ENCODE results near the gene WNT3A.

WNT3A gene

DNA sequence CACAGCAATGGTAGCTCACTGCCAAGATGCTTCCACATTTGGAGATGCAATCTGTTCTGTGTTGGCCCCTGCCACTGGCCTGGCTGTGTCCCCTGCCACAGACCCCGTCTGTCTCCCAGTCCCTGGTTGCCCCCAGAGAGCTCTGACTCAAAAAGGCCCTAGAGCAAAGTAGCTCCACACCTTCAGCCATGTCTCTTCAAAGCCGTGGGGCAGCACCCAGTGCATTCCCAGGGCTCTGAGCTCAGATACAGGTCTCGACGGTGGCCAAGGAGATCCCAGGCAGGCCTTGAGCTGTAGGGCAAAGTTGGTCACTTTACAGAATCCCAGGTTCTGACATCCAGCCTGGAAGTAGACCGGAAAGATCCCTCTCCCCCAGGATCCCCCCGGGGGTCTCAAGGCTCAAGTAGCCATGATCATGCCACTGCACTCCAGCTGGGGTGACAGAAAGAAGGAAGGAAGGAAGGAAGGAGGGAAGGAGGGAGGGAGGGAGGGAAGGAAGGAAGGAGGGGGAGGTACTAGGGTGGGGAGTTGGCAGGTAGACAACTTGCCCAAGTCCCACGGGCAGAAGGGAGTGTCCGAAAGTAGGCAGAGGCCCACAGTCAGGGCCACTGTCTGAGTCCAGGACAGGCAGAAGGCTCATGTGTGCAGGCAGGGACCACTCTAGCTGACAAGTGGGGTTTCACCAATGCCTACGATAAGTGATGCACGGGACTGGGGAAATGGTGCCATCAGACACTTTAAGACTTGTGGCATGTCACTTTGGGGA is 71.0 kb downstream of the WNT3A start:
- Histone ChIP-seq H3K27me3 (replicated peaks; ENCODE audit: insufficient read depth, low read length) (no peaks in the 10 kb centered on the region), H3K9ac (ENCODE audit: low read length) (no peak overlapping the region), H3K79me2 (ENCODE audit: low read length) (peaks cover 35% of the 10 kb centered on the region), H3K4me3 (ENCODE audit: low read length) (no peak overlapping the region), H3K9me3 (replicated peaks; ENCODE audit: insufficient read depth, low read length) (no peaks in the 10 kb centered on the region), H3K4me2 (ENCODE audit: low read depth, low read length) (no peak overlapping the region), H3K27ac (ENCODE audit: low read length) (no peak overlapping the region), H3K9me2 (replicated peaks; ENCODE audit: insufficient read depth, low read length) (no peaks in the 10 kb centered on the region), H3F3A (ENCODE audit: insufficient read depth, low read length) (no peaks in the 10 kb centered on the region; the same call in 1 of the 2 replicates), H2AFZ (ENCODE audit: low read length) (no peak overlapping the region), H3K4me1 (ENCODE audit: low read length) (peaks cover 5% of the 10 kb centered on the region), H3K36me3 (replicated peaks; ENCODE audit: insufficient read depth, low read length) (no peaks in the 10 kb centered on the region), H4K20me1 (ENCODE audit: insufficient read depth, low read length) (0 out of 2 replicates have a peak, but pooled peaks cover 3% of the 10 kb centered on the region)
- TF ChIP-seq, protein P1, sequence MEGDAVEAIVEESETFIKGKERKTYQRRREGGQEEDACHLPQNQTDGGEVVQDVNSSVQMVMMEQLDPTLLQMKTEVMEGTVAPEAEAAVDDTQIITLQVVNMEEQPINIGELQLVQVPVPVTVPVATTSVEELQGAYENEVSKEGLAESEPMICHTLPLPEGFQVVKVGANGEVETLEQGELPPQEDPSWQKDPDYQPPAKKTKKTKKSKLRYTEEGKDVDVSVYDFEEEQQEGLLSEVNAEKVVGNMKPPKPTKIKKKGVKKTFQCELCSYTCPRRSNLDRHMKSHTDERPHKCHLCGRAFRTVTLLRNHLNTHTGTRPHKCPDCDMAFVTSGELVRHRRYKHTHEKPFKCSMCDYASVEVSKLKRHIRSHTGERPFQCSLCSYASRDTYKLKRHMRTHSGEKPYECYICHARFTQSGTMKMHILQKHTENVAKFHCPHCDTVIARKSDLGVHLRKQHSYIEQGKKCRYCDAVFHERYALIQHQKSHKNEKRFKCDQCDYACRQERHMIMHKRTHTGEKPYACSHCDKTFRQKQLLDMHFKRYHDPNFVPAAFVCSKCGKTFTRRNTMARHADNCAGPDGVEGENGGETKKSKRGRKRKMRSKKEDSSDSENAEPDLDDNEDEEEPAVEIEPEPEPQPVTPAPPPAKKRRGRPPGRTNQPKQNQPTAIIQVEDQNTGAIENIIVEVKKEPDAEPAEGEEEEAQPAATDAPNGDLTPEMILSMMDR (IDR thresholded peaks at IDR 0.05; ENCODE audit: low read length) = no peak
- no peak for TF ChIP-seq EZH2phosphoT487 (IDR thresholded peaks at IDR 0.05; ENCODE audit: low read length)
- DNase-seq = no peak

DNA sequence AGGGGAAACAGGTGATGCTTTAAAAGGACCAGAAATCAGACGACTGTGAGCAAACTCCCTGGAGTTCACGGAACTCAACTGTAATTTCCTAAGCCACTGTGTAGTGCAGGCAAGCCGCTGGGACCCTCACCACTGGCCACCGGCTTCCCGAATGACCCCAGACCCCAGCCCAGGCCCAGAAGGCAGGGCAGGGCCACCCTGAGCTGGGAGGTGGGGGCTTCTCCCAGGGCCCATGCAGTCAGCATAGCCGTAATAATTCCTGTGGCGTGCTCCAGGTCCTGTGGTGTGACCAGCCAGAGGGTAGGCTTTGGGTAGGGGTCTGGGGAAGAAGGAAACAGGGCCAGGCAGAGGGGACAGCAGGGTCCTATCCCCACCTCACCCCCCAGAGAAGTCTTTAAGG is 72.2 kb downstream of the WNT3A start:
- H3K79me2 ChIP-seq (ENCODE audit: low read length) = peaks cover 48% of the 10 kb centered on the region
- no peak overlapping the region for H3K4me2 ChIP-seq (ENCODE audit: low read depth, low read length)
- H3K4me3 ChIP-seq (ENCODE audit: low read length) = no peak overlapping the region
- H2AFZ ChIP-seq (ENCODE audit: low read length) = no peak overlapping the region
- H3F3A ChIP-seq (ENCODE audit: insufficient read depth, low read length) = peaks cover 11% of the 10 kb centered on the region
- no peak overlapping the region for H3K27ac ChIP-seq (ENCODE audit: low read length)
- H3K9me3 ChIP-seq (replicated peaks; ENCODE audit: insufficient read depth, low read length) = no peaks in the 10 kb centered on the region
- TF ChIP-seq EZH2 (optimal IDR thresholded peaks at IDR 0.05; ENCODE audit: low read depth, low read length) (no peak), EZH2phosphoT487 (IDR thresholded peaks at IDR 0.05; ENCODE audit: low read length) (no peak)
- TF ChIP-seq, protein P1 (IDR thresholded peaks at IDR 0.05; ENCODE audit: low read length) = no peak
- no peaks in the 10 kb centered on the region for H3K9me2 ChIP-seq (replicated peaks; ENCODE audit: insufficient read depth, low read length)
- DNase-seq = no peak
- H3K9ac ChIP-seq (ENCODE audit: low read length) = no peak overlapping the region
- peaks cover 1% of the 10 kb centered on the region for H4K20me1 ChIP-seq (ENCODE audit: insufficient read depth, low read length)
- no peaks in the 10 kb centered on the region for H3K27me3 ChIP-seq (replicated peaks; ENCODE audit: insufficient read depth, low read length)
- H3K36me3 ChIP-seq (replicated peaks; ENCODE audit: insufficient read depth, low read length) = no peaks in the 10 kb centered on the region
- peaks cover 5% of the 10 kb centered on the region for H3K4me1 ChIP-seq (ENCODE audit: low read length)

DNA sequence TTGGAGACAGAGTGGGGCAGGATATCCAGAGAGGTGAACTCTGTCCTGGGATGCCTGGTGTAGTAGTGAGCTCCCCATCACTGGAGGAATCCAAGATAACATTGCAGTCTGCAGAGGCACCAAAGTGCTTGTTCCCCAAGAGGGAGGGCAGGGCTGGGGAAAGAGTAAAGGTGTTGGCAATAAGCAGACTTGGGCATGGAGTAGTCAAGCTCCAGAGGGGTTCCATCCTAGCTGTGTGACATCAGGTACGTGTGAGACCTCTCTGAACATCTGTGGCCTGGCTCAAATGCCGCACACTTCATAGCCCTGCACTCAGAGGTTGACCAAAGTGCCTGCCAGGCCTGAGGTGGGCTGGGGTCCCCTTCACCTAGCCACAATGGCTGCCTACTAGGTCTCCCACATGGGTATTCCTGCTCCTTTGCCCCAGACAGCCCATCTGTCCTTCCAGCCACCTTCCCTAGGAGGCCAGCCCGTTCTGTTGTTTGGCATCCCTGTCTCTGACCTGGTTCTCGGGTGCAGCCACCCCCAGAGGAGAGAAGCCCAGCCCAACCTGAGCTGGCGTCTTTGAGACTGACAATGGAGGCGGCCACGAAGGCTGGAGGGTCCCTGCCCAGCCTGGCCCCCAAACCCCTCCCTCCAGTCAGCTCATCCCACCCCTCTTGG is 72.9 kb downstream of the WNT3A start:
- no peak for DNase-seq
- Histone ChIP-seq H3K4me2 (ENCODE audit: low read depth, low read length) (no peak overlapping the region), H3K9me2 (replicated peaks; ENCODE audit: insufficient read depth, low read length) (no peaks in the 10 kb centered on the region), H3K79me2 (ENCODE audit: low read length) (peaks cover 55% of the 10 kb centered on the region), H3K9me3 (replicated peaks; ENCODE audit: insufficient read depth, low read length) (no peaks in the 10 kb centered on the region), H3F3A (ENCODE audit: insufficient read depth, low read length) (peaks cover 18% of the 10 kb centered on the region), H3K4me1 (ENCODE audit: low read length) (peaks cover 13% of the 10 kb centered on the region), H2AFZ (ENCODE audit: low read length) (no peak overlapping the region), H3K9ac (ENCODE audit: low read length) (no peak overlapping the region), H3K36me3 (replicated peaks; ENCODE audit: insufficient read depth, low read length) (no peaks in the 10 kb centered on the region), H3K27me3 (replicated peaks; ENCODE audit: insufficient read depth, low read length) (no peaks in the 10 kb centered on the region), H4K20me1 (ENCODE audit: insufficient read depth, low read length) (peaks cover 9% of the 10 kb centered on the region), H3K4me3 (ENCODE audit: low read length) (no peak overlapping the region), H3K27ac (ENCODE audit: low read length) (no peak overlapping the region)
- no peak for TF ChIP-seq EZH2 (optimal IDR thresholded peaks at IDR 0.05; ENCODE audit: low read depth, low read length)
- TF ChIP-seq EZH2phosphoT487 (IDR thresholded peaks at IDR 0.05; ENCODE audit: low read length) = no peak
- TF ChIP-seq, protein P1 (IDR thresholded peaks at IDR 0.05; ENCODE audit: low read length) = no peak

Measured in MM.1S (cell line).